Measurements from ENCODE around the gene FUCA1. TPM values are rescaled to one million over a fixed set of nuclear protein-coding genes. Genes with fewer than 3 reads are reported as not detected.

FUCA1 gene
- total and polyA plus RNA-seq, 2 of the 4 experiments (the other 2 are of a cell fraction), result 2.9 to 3.5 TPM

DNA sequence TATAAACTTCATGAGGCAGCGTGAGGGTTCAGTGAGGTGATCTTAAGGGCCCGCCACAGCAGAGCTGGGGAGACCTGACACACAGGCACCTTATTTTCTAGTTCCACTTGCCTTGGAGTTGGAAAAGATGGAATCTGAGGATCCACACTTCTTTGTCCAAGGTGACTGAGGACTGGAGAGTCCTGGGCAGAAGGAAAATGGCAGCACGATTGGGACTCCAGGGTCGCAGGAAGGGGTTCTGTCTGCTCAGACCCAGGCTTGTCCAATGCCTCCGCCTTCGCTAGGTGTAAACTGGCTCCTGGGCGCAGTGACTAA lies 68.9 kb downstream of the FUCA1 start:
- H3K27ac ChIP-seq (ENCODE audit: insufficient read depth, low read length), result peak overlapping the region; percentile 71
- CTCF ChIA-PET, result interaction anchor here (0.6 kb wide), 2 partner anchors 11 to 118 kb away, joined by 3 to 4 read pairs; no protein-coding TSS in a partner anchor

More for the DNA sequence above, 68.9 kb downstream of the FUCA1 start:
- Histone ChIP-seq H4K5ac (ENCODE audit: low read depth, low read length) (no peak overlapping the region), H2AFZ (replicated peaks; ENCODE audit: low read length, poor library complexity) (peak overlapping the region; percentile 87), H3K27me3 (ENCODE audit: control insufficient read depth, insufficient read depth, low read length) (no peaks in the 10 kb centered on the region), H3K14ac (replicated peaks; ENCODE audit: low read depth, low read length) (no peak overlapping the region; the same call in 1 of the 2 replicates), H3K4me3 (ENCODE audit: insufficient read depth, low read depth, low read length) (no peak overlapping the region), H3K4me1 (ENCODE audit: control insufficient read depth, insufficient read depth, low read length) (peaks cover 7% of the 10 kb centered on the region; the same call in 1 of the 2 replicates), H3K79me1 (ENCODE audit: low read depth in 1 of 2, low read length in 2 of 2) (peaks cover 17 to 39% of the 10 kb centered on the region in 2 experiments), H3K36me3 (ENCODE audit: control insufficient read depth, insufficient read depth, low read length) (peaks cover 24% of the 10 kb centered on the region), H2AK9ac (replicated peaks; ENCODE audit: low read depth, low read length, poor library complexity) (peak overlapping the region; percentile 95), H4K20me1 (ENCODE audit: insufficient read depth, low read length) (no peaks in the 10 kb centered on the region), H4K91ac (ENCODE audit: insufficient read depth, low read depth, low read length) (peak overlapping the region; percentile 87; the same call in 1 of the 2 replicates), H2AK5ac (ENCODE audit: low read depth, low read length) (peak overlapping the region; percentile 91), H3K4ac (ENCODE audit: low read depth, low read length) (peak overlapping the region; percentile 96), H2BK120ac (ENCODE audit: low read depth, low read length) (peak overlapping the region; percentile 39), H3K56ac (ENCODE audit: extremely low read depth, insufficient read depth, low read length) (no peak overlapping the region), H4K8ac (ENCODE audit: low read depth in 2 of 2, low read length in 2 of 2) (peak overlapping the region; percentile 52 to 96; a peak in 2 of 4 replicates), H3K18ac (ENCODE audit: low read depth, low read length) (no peak overlapping the region), H3K9me3 (ENCODE audit: control insufficient read depth, insufficient read depth, low read length) (no peaks in the 10 kb centered on the region), H3K4me2 (ENCODE audit: low read depth, low read length) (peak overlapping the region; percentile 98), H2BK15ac (ENCODE audit: low read depth, low read length) (peak overlapping the region; percentile 32; the same call in 1 of the 3 replicates), H3K9me1 (ENCODE audit: insufficient read depth, low read length) (peaks cover 6% of the 10 kb centered on the region; the same call in 1 of the 2 replicates), H2BK20ac (ENCODE audit: low read depth, low read length) (no peak overlapping the region), H2BK5ac (ENCODE audit: low read depth, low read length, poor library complexity, severe bottlenecking) (peak overlapping the region; percentile 82), H3K23ac (ENCODE audit: low read depth, low read length) (peak overlapping the region; percentile 97; the same call in 1 of the 2 replicates), H3K9ac (ENCODE audit: low read depth, low read length) (no peak overlapping the region)
- no peak for DNase-seq
- dilution Hi-C loops (cut with HindIII; ENCODE audit: low sequenced_read_pairs, unreplicated experiment) (no loop called here), in situ Hi-C loops (cut with MboI; ENCODE audit: low sequenced_read_pairs) (no loop called here), intact Hi-C loops (cut with micrococcal nuclease) (no loop called here)
- TF ChIP-seq SMC3 (IDR thresholded peaks at IDR 0.05; ENCODE audit: low read depth, low read length), result no peak
- TF ChIP-seq, protein P1, sequence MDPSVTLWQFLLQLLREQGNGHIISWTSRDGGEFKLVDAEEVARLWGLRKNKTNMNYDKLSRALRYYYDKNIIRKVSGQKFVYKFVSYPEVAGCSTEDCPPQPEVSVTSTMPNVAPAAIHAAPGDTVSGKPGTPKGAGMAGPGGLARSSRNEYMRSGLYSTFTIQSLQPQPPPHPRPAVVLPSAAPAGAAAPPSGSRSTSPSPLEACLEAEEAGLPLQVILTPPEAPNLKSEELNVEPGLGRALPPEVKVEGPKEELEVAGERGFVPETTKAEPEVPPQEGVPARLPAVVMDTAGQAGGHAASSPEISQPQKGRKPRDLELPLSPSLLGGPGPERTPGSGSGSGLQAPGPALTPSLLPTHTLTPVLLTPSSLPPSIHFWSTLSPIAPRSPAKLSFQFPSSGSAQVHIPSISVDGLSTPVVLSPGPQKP (IDR thresholded peaks at IDR 0.05; ENCODE audit: borderline replicate concordance, low read depth, low read length), result no peak
- TF ChIP-seq RAD21 (IDR thresholded peaks at IDR 0.05; ENCODE audit: low read length), result no peak
- no peak for TF ChIP-seq MXI1 (IDR thresholded peaks at IDR 0.05; ENCODE audit: borderline replicate concordance, low read depth, low read length)
- TF ChIP-seq BHLHE40 (IDR thresholded peaks at IDR 0.05; ENCODE audit: low read depth, low read length), result no peak
- TF ChIP-seq RFX5 (IDR thresholded peaks at IDR 0.05; ENCODE audit: low read depth, low read length), result no peak
- TF ChIP-seq, protein P2, sequence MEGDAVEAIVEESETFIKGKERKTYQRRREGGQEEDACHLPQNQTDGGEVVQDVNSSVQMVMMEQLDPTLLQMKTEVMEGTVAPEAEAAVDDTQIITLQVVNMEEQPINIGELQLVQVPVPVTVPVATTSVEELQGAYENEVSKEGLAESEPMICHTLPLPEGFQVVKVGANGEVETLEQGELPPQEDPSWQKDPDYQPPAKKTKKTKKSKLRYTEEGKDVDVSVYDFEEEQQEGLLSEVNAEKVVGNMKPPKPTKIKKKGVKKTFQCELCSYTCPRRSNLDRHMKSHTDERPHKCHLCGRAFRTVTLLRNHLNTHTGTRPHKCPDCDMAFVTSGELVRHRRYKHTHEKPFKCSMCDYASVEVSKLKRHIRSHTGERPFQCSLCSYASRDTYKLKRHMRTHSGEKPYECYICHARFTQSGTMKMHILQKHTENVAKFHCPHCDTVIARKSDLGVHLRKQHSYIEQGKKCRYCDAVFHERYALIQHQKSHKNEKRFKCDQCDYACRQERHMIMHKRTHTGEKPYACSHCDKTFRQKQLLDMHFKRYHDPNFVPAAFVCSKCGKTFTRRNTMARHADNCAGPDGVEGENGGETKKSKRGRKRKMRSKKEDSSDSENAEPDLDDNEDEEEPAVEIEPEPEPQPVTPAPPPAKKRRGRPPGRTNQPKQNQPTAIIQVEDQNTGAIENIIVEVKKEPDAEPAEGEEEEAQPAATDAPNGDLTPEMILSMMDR (conservative IDR thresholded peaks at IDR 0.05; ENCODE audit: low read depth, low read length), result no peak
- TF ChIP-seq MAZ (IDR thresholded peaks at IDR 0.05; ENCODE audit: borderline replicate concordance, low read depth, low read length), result no peak
- TF ChIP-seq CEBPB (IDR thresholded peaks at IDR 0.05; ENCODE audit: low read depth, low read length), result no peak
- no peak for TF ChIP-seq FOS (IDR thresholded peaks at IDR 0.05; ENCODE audit: low read depth, low read length)
- no peak for TF ChIP-seq RCOR1 (IDR thresholded peaks at IDR 0.05; ENCODE audit: insufficient replicate concordance, low read length)
- no TSS peak for BruUV-seq (replicated peaks)
- no peak for ATAC-seq (ENCODE audit: low read depth)
- no CpG with 5 or more reads among the region's 7 CpGs for WGBS, 2 experiments (ENCODE audit: extremely low coverage in 2 of 2, insufficient read length in 1 of 2)
- POLR2A ChIA-PET (ENCODE audit: unreplicated experiment), result interaction anchor here (0.5 kb wide), 1 partner anchor 20 kb away, joined by 3 read pairs; no protein-coding TSS in a partner anchor
